Esophagus muscularis mucosa (tissue), 3 donors: Measurements from ENCODE around the gene IGF1R.

ENCODE experiments used
- POLR2A ChIP-seq: fragments of 450-650 bp; IDR thresholded peaks from one replicate; pipeline ENCODE4 v1.6.1; 2017; ENCODE audit warnings: antibody characterized with exemption, moderate library complexity, mild to moderate bottlenecking, low read depth
- TF ChIP-seq, protein P1 (sequence below), 3 experiments: fragments of 200-600 bp in 2 of 3; fragments of 450-650 bp in 1 of 3; sonication (generic) in 2 of 3; IDR thresholded peaks; one replicate each; pipeline ENCODE4 v1.5.1; 2017 to 2019; ENCODE audit warnings: antibody characterized with exemption in 3 of 3, mild to moderate bottlenecking in 2 of 3, moderate library complexity in 1 of 3

DNA sequence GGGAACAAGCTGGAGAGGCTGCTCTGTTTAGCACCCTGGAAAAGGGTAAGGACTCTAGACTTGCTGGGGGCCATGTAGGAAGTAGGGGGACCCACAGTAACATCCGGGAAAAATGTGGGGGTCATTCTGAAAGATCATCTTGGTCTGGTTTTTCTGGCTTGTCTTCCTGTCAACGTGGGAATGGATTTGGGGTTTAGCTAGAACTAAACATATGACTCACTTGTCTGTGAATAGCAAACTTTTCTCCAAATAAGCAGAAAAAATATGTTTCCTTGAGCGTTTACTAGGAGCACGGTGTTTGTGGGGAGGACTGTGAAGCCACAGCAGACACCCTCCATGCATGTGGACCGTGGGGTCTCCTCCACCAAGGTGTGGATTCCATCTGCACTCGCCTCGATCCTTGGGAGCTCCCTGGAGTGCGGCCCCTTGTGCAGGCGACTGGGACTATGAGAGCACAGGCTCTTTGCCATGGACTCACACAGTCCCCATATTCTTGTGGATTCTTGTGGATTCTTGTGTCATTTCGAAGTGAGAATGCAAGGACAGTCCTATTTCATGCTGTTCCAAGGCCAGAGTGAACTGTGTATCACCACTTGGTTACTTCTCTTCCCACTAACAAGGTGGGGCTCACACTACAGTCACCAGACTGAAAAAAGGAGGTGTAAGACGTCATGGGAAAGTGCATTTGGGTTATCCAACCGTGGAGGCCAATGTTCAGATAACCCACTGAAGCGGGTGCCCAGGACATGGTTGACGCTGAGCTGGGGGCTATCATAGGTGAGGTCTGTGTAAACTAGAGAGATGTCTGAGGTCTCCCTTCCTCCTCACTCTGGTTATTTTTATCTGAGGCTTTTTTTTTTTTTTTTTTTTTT, 333.7 kb downstream of the IGF1R start:
- TF ChIP-seq, protein P1, sequence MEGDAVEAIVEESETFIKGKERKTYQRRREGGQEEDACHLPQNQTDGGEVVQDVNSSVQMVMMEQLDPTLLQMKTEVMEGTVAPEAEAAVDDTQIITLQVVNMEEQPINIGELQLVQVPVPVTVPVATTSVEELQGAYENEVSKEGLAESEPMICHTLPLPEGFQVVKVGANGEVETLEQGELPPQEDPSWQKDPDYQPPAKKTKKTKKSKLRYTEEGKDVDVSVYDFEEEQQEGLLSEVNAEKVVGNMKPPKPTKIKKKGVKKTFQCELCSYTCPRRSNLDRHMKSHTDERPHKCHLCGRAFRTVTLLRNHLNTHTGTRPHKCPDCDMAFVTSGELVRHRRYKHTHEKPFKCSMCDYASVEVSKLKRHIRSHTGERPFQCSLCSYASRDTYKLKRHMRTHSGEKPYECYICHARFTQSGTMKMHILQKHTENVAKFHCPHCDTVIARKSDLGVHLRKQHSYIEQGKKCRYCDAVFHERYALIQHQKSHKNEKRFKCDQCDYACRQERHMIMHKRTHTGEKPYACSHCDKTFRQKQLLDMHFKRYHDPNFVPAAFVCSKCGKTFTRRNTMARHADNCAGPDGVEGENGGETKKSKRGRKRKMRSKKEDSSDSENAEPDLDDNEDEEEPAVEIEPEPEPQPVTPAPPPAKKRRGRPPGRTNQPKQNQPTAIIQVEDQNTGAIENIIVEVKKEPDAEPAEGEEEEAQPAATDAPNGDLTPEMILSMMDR (IDR thresholded peaks at IDR 0.05), result no peak
- TF ChIP-seq POLR2A, result no peak
